ENCODE results near the gene FBXO33. TPM values are rescaled to one million over a fixed set of nuclear protein-coding genes. Genes with fewer than 3 reads are reported as not detected.
A peak's percentile ranks its signal among the peaks of the same experiment; 100 is the strongest.

The FBXO33 gene
- total RNA-seq, 1 donor from 2014 or later = 18.7 TPM

GRCh38 chr14:39431416-39432178 is 636 bp downstream of the FBXO33 start:
- peak; percentile 52 to 59 for DNase-seq (ENCODE audit: low read depth in 2 of 2)

- peak in 1 of 2 donors; percentile 12 for DNase-seq (ENCODE audit: low read depth in 2 of 2)
Observed at GRCh38 chr14:39430762-39431415, 1.3 kb downstream of the FBXO33 start.

DNA sequence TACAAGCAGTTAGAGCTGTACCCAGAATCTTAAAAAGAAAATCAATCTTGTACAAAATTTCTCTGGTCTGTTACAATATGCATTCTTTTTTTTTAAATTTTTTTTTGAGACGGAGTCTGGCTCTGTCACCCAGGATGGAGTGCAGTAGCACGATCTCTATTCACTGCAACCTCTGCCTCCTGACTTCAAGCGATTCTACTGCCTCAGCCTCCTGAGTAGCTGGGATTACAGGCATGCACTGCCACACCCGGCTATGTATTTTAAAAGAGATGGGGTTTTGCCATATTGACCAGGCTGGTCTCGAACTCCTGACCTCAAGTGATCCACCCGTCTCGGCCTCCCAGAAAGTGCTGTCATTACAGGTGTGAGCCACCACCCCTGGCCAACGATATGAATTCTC is 4.1 kb downstream of the FBXO33 start:
- no peak for DNase-seq (ENCODE audit: low read depth in 2 of 2)

DNA sequence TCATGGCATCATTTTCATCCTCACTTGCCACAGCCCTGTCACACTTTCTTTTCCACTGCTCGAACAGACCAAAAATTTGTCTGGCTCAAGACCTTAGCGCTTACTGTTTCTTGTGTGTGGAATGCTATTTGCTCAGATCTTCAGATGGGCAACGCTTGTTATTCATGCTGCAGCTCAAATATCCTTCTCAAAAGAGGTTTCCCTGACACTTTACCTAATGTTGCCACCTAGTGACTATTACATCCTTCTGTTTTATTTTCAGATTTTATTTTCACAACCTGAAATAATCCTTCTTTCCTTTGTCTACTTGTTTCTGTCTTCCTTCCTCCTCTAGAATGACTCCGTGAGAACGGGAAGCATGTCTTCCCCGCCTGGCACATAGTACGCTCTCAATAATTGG is 5.6 kb downstream of the FBXO33 start:
- peak; percentile 58 to 73 for DNase-seq (ENCODE audit: low read depth in 2 of 2)

DNA sequence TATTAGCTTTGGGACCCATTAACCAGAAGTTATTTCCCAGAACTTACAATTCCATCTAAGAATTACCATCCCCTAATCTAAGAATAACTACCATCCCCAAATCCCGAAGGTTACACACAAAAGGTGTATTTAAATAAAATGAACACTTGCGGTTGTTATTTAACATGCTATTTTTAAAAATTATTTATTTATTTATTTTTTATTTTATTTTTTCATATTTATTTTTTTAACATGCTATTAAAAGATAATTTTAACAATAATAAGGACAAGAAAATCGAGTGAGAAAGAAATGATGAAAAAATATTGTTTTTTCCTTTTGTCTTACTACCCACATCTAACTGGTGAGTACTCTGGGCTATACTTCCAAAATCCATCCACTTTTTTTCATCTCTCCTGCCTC is 6.3 kb downstream of the FBXO33 start:
- DNase-seq (ENCODE audit: low read depth in 2 of 2) = no peak

DNA sequence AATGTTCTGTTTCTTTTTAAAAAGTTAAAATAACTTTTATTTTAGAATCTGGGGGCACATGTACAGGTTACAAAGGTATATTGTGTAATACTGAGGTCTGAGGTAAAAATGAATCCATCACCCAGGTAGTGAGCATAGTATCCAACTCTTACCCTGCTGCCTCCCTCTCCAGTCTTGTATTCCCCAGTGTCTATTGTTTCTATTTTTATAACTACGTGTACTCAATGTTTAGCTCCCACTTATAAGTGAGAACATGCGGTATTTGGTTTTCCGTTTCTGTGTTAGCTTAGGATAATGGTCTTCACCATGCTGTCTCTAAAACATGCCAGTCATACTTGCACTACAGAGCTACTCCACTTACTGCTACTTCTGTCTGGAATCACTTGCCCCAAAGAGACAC is 8.4 kb downstream of the FBXO33 start:
- DNase-seq (ENCODE audit: low read depth in 2 of 2) = no peak

DNA sequence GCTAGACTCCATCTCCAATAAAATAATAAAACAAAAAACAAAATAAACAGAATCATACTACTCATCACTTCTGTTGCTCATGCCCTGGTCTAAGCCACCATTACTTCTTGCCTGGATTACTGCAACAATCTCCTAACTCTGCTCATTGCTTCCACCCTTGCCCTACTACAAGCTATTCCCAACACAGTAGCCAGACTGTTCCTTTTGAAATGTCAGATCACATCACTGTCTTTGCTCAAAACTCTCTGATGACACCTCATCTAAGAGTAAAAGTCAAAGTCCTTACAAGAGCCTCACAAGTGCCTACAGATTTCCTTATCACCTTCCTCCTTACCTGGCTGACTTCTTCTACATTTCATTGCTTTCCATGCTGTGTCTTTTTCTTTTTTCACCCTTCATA is 10.0 kb downstream of the FBXO33 start:
- DNase-seq (ENCODE audit: low read depth in 2 of 2) = no peak

GRCh38 chr14:39419272-39419671 is 13.0 kb downstream of the FBXO33 start:
- no peak for DNase-seq (ENCODE audit: low read depth in 2 of 2)

DNA sequence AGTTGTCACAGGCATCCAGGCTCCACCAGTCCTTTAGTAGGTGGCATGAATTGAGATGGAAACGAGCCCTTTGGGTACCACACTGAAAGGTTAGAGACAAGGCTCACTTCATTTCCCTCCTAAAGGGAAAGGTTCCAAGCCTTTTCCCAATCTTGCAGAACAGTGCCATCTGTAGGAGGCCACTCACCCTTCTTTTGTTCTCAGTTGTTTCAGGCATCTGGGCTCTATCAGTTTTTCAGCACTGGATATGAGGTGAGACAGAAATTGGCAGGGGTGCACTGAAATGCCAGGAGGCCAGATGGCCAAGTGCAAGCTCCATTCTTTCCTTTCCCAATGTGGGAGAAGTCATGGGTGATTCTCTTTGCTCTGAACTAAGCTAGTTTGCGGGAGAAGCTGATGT is 15.2 kb downstream of the FBXO33 start:
- peak; percentile 13 to 20 for DNase-seq (ENCODE audit: low read depth in 2 of 2)

DNA sequence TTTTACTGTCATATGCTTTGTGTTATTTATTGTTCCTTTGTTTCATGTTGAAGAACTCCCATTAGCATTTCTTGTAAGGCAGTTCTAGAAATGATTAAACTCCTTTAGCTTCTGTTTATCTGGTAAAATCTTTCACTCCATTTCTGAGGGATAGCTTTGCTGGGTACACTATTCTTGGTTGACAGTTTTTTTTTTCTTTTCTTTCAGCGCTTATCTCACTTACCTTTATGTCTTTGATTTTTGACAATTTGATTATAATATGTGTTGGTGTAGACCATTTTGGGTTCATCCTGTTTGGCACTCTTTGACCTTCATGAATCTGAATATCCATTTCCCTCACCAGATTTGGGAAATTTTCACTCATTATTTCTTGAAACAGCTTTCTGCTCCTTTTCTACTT is 16.2 kb downstream of the FBXO33 start:
- no peak for DNase-seq (ENCODE audit: low read depth in 2 of 2)

DNA sequence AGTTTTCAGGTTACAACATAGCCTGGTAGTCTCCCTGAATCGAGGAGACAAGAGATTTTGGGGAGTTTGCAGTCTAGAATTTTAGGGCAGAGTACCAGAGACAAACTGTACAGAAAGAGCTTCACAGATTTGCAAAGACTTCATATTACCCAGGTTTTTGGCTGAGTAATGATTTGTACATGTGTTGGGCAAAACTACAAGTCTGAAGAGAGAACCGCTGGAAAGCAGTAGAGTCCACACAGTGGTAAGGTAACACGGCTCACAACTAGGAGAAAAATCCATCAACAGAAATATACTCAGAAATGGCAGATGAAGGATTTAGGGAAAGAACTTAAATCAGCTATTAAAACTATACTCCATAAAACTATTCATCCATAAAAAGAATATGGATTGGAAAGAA is 25.7 kb downstream of the FBXO33 start:
- DNase-seq (ENCODE audit: low read depth in 2 of 2) = no peak

DNA sequence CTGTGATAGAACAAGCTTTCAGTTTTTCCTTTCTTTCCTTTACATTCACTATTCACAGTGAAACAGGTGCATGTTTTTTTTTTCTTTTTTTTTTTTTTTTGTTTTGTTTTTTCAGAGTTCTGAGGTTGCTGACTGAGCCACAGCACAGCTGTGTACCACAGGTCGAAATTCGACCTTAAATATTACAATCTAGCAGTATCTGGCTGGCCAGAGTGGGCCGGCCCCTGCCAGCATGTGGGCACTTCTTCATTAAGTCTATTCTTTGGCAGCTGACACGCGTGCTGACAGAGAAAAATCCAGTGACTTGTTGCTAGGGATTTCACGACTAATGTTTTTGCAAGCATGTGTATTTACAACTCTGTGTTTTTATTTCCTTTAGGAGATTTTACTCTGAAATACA is 33.9 kb downstream of the FBXO33 start:
- DNase-seq (ENCODE audit: low read depth in 2 of 2) = no peak

DNA sequence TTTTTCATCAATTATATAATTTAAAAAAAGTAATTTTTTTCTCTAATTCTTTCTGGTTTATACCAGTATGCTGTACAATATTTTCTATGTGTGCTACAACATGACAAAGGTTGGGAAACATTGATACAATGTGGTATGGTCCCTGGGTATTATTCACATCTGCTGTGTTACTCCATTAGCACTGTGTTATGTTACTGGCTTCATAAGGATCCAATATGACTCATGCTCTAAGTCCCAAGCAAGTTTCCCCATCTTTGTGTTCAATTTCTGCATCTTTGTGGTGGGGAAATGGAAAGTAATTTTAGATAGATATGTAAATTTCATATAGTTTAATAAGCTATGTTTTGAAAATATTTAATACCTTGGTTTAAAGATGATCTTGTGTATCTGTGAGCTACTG is 35.8 kb downstream of the FBXO33 start:
- no peak for DNase-seq (ENCODE audit: low read depth in 2 of 2)

GRCh38 chr14:39395555-39396254 is 36.5 kb downstream of the FBXO33 start:
- peak; percentile 6 to 44 for DNase-seq (ENCODE audit: low read depth in 2 of 2)

DNA sequence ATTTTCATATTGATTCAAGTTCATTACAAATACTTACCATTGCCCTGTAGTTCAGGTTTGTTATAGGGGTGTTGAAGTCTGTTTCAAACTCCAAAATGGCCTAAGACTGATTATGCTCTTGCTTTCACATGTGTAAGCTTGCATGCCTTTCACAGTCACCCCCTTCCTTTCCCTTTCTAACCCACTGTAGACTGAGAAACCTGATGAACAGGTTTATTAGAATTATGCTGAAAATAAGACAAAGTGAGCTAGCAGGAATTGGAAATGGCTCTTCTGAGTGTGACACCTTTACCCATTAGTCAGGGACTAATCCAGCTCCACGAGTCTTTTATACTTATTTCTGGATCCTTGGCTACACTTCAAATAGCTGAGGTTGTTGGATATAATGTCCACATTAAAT is 38.9 kb downstream of the FBXO33 start:
- DNase-seq (ENCODE audit: low read depth in 2 of 2) = no peak

DNA sequence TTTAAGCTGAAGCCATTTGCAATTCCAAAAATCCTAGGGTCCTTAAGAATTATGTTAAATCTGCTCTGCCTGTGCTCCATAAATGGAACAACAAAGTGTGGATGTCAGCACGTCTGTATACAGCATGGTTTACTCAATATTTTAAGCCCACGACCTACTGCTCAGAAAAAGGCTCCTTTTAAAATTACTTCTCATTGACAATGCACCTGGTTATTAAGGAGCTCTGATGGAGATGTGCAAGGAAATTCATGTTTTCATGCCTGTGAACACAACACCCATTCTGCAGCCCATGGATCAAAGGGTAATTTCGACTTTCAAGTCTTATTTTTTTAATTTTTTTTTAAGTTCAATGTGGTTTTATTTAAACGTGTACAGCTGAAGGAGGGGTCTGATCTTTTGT is 48.1 kb downstream of the FBXO33 start:
- no peak for DNase-seq (ENCODE audit: low read depth in 2 of 2)

DNA sequence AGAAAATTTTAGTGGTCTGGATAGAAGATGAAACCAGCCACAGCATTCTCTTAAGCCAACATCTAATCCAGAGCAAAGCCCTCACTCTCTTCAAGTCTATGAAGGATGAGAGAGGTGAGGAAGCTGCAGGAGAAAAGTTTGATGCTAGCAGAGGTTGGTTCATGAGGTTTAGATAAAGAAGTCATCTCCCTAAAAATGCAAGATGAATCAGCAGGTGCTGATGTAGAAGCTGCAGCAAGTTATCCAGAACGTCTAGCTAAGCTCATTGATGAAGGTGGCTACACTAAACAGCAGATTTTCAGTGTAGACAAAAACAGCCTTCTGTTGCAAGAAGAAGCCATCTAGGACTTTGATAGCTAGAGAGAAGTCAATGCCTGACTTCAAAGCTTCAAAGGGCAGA is 48.5 kb downstream of the FBXO33 start:
- no peak for DNase-seq (ENCODE audit: low read depth in 2 of 2)

DNA sequence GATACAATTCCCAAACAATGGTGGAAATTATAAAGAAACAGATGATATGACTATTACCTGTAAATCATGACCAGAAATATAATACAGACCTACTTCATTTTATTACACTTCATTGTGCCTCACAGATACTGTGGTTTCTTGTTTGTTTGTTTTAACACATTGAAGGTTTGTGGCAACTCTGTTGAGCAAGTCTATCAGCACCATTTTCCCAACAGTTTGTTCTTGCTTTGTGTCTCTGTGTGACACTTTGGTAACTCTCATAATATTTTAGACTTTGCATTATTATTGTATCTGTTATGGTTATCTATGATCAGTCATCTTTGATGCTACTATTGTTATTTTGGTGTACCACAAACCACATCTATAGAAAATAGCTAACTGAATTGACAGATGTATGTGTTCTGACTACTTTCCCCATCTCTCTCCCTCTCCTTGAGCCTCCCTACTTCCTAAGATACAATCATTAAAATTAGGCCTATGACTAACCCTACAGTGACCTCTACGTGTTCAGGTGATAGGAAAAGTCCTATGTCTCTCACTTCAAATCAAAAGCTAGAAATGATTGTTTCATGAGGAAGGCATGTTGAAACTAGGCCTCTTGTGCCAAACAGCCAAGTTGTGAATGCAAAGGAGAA is 49.1 kb downstream of the FBXO33 start:
- no peak for DNase-seq (ENCODE audit: low read depth in 2 of 2)

- no peak for DNase-seq (ENCODE audit: low read depth in 2 of 2)
Observed at GRCh38 chr14:39382463-39382862, 49.8 kb downstream of the FBXO33 start.

GRCh38 chr14:39381366-39381765 is 50.9 kb downstream of the FBXO33 start:
- no peak for DNase-seq (ENCODE audit: low read depth in 2 of 2)

DNA sequence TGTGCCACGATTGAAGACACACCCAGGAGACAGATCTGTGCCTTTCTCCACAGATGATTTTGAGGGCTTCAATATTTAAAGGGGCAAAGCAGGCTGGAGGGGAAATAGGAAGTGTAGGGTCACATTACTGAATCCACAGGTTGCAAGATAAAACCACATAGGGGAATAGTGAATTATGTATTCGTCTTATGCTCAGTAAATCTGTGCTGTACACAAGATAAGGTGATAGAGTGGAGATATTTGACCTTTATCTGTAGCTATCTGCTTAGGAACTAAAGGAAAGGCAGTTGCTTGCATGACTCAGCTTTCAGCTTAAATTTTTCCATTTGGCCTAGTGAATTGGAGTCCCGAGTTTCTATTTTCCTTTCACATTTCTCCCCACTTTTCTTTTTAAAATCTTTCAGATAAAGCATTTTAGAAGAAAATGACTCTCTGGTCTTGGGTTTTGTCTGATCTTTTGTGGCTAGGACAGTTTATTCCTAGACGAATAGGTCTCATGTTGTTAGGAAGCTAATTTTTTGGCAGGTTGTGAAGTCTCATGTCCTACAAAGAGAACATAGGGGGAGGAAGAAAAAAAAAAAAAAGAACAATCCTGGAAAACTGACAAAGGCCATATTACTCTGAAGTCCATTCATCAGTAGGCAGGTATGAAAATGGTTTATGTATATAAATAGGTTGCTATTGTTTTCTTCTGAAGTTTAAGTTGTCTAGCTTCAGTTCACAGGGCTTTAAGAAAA is 55.4 kb downstream of the FBXO33 start:
- DNase-seq (ENCODE audit: low read depth in 2 of 2) = peak; percentile 60 to 74

Measured in lung microvascular endothelial cell (primary cell).